Suprapubic skin (tissue), 3 donors: Measurements from ENCODE around the gene SLC38A9.

ENCODE experiments used
- CTCF ChIP-seq, 2 donors: fragments of 200-600 bp in 1 of 2; fragments of 450-650 bp in 1 of 2; sonication (generic) in 1 of 2; IDR thresholded peaks; one replicate each; pipeline ENCODE4 v1.5.1; 2016 to 2019; ENCODE audit warnings: antibody characterized with exemption in 2 of 2, mild to moderate bottlenecking in 1 of 2, moderate library complexity in 1 of 2
- EP300 ChIP-seq: sonication (generic); formaldehyde crosslinking; IDR thresholded peaks from one replicate; pipeline ENCODE4 v1.6.1; 2017; ENCODE audit warnings: antibody characterized with exemption
- POLR2A ChIP-seq, 2 donors: fragments of 450-650 bp; IDR thresholded peaks; one replicate each; pipeline ENCODE4 v1.6.1; 2017; ENCODE audit warnings: antibody characterized with exemption in 2 of 2, mild to moderate bottlenecking in 2 of 2, moderate library complexity in 2 of 2

GRCh38 chr5:55720188-55720703 lies 8.1 kb upstream of the SLC38A9 start:
- no peak for TF ChIP-seq CTCF (IDR thresholded peaks at IDR 0.05)
- no peak for TF ChIP-seq POLR2A (IDR thresholded peaks at IDR 0.05)
- no peak for TF ChIP-seq EP300
